NCI-H2227 treated with DMSO at 0.1 percent for 48 hours (cell line): ENCODE results near the gene CCDC154.

Source experiments
- DNase-seq: peaks from one replicate; lab custom pipeline; 2025; lab: John Stamatoyannopoulos, UW

CCDC154 gene

GRCh38 chr16:1393613-1394176 is 50.7 kb downstream of the CCDC154 start:
- no peak for DNase-seq

- no peak for DNase-seq
Measured at GRCh38 chr16:1392826-1393225, 51.5 kb downstream of the CCDC154 start.

DNA sequence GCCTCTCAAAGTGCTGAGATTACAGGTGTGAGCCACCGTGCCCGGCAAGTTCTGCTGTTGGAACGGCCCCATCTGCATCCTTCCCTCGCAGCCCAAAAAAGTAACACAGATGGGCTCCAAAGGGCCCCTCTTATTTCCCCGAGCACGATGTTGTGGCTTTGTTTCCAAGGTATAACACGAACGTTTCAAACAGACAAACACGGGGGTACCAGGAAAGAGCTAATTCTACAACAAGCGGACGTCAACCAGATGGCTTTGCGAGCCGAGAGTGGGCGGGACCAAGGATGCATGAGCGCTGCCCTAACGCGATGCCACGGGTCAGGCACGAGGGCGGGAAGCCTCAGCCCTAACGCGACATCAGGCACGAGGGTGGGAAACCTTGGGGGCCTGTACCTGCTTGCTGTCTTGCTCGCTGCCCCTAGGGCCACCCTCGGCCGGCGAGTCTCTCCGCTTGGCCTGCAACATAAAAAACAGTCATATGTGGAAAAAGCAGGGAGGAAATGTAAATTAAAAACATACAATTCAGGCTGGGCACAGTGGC is 54.0 kb downstream of the CCDC154 start:
- DNase-seq: no peak

DNA sequence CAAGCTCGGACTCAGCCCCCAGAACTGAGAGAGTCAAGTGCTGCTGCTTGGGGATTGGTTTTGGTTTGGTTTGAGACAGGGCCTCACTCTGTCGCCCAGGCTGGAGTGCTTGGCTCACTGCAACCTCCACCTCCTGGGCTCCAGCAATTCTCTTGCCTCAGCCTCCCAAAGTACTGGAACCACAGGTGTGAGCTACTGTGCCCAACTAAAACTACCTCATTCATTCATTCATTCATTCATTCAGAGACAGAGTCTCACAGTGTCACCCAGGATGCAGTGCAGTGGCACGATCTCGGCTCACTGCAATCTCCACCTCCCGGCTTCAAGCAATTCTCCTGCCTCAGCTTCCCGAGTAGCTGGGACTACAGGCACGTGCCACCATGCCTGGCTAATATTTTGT is 54.6 kb downstream of the CCDC154 start:
- DNase-seq: no peak

DNA sequence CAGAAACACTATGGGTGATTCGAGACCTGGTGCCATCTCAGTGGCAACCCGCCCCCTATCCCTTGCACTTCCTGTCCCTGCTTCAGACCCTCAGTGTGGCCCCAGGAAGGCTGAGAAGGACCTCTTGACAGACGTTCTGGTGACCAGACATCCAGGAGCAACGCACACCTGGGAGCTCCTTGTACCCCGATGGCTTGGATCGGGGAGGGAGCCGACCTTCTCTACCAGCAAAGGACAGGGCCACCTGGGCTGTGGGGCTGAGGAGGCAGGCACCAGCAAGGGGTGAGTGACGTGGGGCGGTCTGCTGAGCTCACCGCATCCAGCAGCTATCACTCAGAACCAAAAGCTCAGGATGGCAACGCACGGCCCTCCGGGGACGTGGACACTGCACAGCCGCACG is 57.0 kb downstream of the CCDC154 start:
- no peak for DNase-seq

DNA sequence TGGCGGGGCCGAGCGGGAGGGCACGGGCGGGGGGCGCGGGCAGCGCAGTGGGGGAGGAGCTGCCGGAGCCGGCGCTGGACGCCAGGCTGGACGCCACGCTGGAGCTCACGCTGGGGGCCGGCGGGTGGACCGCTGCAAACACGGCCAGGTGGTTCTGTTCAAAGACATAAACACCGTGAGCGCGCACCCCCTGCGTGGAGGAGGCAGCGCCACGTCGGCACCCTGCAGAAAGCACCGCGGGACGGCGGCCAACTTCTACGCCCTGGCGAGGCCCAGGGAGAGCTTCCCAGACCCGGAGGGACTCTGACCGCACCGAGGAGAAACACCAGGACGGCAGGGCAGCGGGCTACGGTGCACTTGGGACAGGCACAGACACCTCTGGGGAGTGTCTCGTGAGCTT is 59.1 kb downstream of the CCDC154 start:
- no peak for DNase-seq
